PFSK-1 (cell line): ENCODE results near the gene KCNQ5.

Experiments used
- FOXP2 ChIP-seq: optimal IDR thresholded peaks from 2 replicates; pipeline ENCODE3; 2011; ENCODE audit warnings: borderline replicate concordance, control low read depth, inconsistent platforms; ENCODE audit not compliant: insufficient read depth; ENCODE audit errors: extremely low read length, extremely low read depth
- POLR2AphosphoS5 ChIP-seq: IDR thresholded peaks from 2 replicates; pipeline ENCODE4 v1.6.1; 2012; ENCODE audit warnings: low read depth, mild to moderate bottlenecking, control low read depth, low read length, moderate library complexity
- SIN3A ChIP-seq: IDR thresholded peaks from 2 replicates; pipeline ENCODE4 v1.6.1; 2012; ENCODE audit warnings: mild to moderate bottlenecking, low read length, moderate library complexity, borderline replicate concordance; ENCODE audit not compliant: insufficient read depth
- TAF1 ChIP-seq: IDR thresholded peaks from 2 replicates; pipeline ENCODE4 v1.6.1; 2012; ENCODE audit warnings: low read length, control low read depth, borderline replicate concordance; ENCODE audit not compliant: insufficient read depth
- TF ChIP-seq, protein P1 (sequence below), 2 experiments: IDR thresholded peaks; 2 replicates each; pipeline versions ENCODE4 v1.6.1 to v1.8.0; 2011 to 2012; ENCODE audit warnings: low read depth in 2 of 2, low read length in 2 of 2, control low read depth in 1 of 2, inconsistent platforms in 1 of 2, mild to moderate bottlenecking in 1 of 2, moderate library complexity in 1 of 2; ENCODE audit not compliant: insufficient read depth in 1 of 2

Gene KCNQ5

DNA sequence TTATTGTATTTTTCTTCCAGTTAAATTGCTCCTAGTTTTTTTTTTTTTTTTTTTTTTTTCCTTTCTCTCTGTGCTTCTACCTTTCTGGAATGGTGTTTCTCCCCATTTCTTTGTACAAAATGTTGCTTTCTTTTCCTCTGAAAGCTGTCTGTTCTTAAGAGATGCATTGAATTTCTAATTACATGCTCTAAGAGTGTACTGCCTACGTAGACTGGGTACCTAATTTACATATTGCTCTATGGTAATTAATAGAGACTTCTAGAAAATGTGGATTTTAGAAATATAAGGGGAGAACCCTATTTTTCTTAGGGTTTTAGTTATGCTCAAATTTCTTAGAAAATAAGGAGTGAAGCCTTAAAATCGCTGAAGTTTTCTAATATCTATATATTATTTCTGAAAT lies 13.8 kb downstream of the KCNQ5 start:
- TF ChIP-seq TAF1 (no peak), POLR2AphosphoS5 (no peak), SIN3A (no peak), FOXP2 (no peak)
- TF ChIP-seq, protein P1, sequence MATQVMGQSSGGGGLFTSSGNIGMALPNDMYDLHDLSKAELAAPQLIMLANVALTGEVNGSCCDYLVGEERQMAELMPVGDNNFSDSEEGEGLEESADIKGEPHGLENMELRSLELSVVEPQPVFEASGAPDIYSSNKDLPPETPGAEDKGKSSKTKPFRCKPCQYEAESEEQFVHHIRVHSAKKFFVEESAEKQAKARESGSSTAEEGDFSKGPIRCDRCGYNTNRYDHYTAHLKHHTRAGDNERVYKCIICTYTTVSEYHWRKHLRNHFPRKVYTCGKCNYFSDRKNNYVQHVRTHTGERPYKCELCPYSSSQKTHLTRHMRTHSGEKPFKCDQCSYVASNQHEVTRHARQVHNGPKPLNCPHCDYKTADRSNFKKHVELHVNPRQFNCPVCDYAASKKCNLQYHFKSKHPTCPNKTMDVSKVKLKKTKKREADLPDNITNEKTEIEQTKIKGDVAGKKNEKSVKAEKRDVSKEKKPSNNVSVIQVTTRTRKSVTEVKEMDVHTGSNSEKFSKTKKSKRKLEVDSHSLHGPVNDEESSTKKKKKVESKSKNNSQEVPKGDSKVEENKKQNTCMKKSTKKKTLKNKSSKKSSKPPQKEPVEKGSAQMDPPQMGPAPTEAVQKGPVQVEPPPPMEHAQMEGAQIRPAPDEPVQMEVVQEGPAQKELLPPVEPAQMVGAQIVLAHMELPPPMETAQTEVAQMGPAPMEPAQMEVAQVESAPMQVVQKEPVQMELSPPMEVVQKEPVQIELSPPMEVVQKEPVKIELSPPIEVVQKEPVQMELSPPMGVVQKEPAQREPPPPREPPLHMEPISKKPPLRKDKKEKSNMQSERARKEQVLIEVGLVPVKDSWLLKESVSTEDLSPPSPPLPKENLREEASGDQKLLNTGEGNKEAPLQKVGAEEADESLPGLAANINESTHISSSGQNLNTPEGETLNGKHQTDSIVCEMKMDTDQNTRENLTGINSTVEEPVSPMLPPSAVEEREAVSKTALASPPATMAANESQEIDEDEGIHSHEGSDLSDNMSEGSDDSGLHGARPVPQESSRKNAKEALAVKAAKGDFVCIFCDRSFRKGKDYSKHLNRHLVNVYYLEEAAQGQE (IDR thresholded peaks at IDR 0.05; ENCODE audit: insufficient read depth in 1 of 2, low read depth in 2 of 2, low read length in 2 of 2): no peak

DNA sequence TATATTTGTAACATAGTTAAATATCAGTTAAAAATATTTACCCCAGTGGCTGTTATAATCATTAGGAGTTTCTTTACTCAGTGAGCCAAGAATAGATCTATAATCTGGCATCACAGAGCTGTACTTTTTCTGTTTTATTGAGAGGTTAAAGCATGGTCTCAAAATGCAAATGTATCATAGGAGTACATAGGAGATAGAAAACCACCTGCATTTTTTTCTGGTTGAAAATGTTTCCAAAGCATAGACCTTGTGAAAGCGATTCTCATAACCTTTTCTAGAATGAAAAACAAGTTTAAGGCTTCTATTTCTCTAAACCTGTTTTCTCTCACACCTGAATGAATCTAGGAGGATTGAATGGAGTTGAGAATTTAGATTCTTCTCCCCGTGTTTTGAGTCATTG lies 14.4 kb downstream of the KCNQ5 start:
- TF ChIP-seq POLR2AphosphoS5 (no peak), TAF1 (no peak), FOXP2 (no peak), SIN3A (no peak)
- TF ChIP-seq, protein P1 (IDR thresholded peaks at IDR 0.05; ENCODE audit: insufficient read depth in 1 of 2, low read depth in 2 of 2, low read length in 2 of 2): no peak

DNA sequence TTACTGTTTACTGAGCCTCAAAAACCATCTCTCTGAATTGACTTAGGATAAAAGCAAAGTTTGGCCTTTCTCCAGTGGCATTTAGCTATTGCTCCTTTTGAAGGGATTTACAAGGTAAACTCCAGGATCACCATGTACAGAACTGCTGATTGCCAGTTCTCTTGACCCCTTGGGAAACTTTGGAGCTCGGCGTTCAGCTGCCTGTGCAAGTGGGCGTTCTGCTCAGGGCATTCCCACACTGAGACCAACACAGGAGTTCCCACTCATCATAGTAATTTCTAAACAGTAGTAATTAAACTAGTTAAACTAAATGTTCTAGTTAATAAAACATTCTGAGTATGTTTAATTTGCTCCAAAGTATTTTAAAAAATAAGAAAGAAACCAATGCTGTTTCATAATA lies 14.9 kb downstream of the KCNQ5 start:
- TF ChIP-seq SIN3A (no peak), FOXP2 (no peak), TAF1 (no peak), POLR2AphosphoS5 (no peak)
- TF ChIP-seq, protein P1 (IDR thresholded peaks at IDR 0.05; ENCODE audit: insufficient read depth in 1 of 2, low read depth in 2 of 2, low read length in 2 of 2): no peak

- TF ChIP-seq TAF1: no peak
- no peak for TF ChIP-seq POLR2AphosphoS5
- TF ChIP-seq, protein P1 (IDR thresholded peaks at IDR 0.05; ENCODE audit: insufficient read depth in 1 of 2, low read depth in 2 of 2, low read length in 2 of 2): no peak
- no peak for TF ChIP-seq SIN3A
- TF ChIP-seq FOXP2: no peak
Measured at GRCh38 chr6:72639920-72640614, 18.2 kb downstream of the KCNQ5 start.

DNA sequence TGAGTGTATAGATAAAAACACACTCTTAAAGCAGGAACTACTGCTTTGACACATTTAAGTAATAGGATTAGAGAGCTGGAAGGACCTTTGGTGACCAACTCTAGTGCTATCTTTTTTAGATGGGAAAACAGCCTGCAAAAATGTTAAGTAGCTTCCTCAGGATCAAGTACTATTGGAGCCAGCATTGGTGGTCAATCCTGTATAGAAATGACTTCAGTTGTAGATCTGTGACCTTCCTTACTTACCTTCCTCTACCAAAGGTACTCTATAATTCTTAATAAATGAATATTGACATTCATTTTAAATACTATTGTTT lies 18.7 kb downstream of the KCNQ5 start:
- TF ChIP-seq FOXP2 (no peak), TAF1 (no peak), POLR2AphosphoS5 (no peak), SIN3A (no peak)
- TF ChIP-seq, protein P1 (IDR thresholded peaks at IDR 0.05; ENCODE audit: insufficient read depth in 1 of 2, low read depth in 2 of 2, low read length in 2 of 2): no peak
